HG02970 (cell line): Measurements from ENCODE around the gene LRP6.
"Not testable (repeated sequence)": the region's sequence is repeated elsewhere in the genome, so short reads cannot be mapped to it uniquely, and the experiment has no call there.

Experiments used
- ATAC-seq: cut with Tn5 transposase; IDR thresholded peaks from one replicate; pipeline ENCODE4 v1.9.1; 2021; ENCODE audit warnings: mild to moderate bottlenecking, moderate library complexity, moderate number of reproducible peaks; ENCODE audit not compliant: unreplicated experiment, low FRiP score

The LRP6 gene

GRCh38 chr12:12128670-12129069 is 138.2 kb downstream of the LRP6 start:
- no peak for ATAC-seq

DNA sequence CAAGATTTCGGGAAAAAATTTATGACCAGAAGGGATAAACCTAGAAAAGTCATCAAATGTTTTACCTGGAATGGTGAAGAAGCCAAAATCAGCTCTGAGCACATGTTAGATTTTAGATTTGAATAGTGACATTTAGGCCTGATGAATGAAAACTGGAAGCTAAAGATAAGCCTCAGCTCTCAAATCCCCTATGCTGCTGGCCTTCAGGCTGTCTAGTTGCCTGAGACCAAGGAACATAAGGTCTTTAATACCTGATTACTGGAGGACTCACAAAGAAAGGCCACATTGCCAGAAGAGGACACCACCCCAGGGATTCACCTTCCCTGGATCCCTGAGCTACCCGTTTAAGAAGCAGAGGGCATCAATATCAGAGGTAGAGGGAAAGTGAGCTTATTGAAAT is 139.5 kb downstream of the LRP6 start:
- ATAC-seq: no peak

DNA sequence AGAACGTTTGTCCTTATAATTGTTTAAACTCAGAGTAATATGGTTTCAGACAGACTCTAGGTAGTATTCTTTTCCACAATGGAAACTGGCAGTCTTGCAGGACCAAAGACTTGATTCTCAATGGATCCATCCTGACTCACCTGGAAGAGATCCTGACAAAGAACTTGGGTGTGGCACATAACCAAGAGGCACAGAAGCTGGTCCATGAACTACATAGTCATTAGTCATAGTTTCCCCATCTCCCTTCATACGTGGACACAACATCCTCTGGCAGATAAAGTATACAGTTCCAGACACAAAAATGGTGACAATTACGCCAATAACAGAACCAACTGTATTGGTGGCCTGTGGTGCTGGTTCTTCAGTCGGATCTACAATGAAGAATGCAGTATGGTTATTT is 140.3 kb downstream of the LRP6 start:
- no peak for ATAC-seq

DNA sequence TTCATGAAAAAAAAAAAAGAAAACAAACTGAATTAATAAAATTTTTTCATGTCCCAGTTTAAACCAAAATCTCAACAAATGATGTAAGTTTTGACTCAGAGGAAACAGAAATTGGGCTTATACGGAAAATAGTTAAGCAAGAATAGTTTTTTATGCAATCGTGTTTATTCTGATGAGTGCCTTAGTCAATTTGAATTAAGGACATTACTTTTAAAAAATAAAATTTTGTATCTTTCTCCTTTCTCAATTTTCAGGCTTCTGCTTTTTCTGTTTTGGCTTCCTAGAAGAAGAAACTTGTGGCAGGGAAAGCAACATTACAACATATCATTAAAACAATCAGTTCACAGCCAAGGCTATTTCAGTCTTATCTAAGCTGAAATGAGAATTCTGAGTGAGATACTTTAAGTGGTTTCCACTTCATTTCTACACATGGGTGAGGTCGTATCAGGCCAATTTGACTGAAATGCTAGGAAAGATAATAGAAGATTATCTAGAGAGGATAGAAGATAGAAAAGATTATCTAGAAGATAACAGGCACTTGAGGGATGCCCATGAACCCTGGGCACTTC is 143.7 kb downstream of the LRP6 start:
- no peak for ATAC-seq

GRCh38 chr12:12121061-12121460 is 145.8 kb downstream of the LRP6 start:
- ATAC-seq: no peak

- no peak for ATAC-seq
These were observed 150.2 kb downstream of the LRP6 start for GRCh38 chr12:12116677-12117076.

DNA sequence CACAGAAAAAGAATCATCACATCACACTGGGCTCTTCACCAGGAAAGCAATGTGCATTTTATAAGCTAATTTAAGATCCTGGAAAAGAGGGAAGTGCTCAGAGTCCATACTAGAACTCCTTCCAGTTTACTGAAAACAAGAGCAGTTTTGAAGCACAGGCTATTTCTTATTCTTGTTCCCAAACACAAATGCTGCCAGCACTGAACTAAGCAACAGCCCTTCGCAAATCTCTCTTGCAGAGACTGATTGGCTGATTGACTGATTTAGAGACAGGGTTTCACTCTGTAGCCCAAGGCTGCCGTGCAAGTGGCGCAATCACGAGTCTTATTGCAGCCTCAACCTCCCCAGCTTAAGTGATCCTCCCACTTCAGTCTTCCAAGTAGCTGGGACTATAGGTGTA is 151.3 kb downstream of the LRP6 start:
- ATAC-seq: no peak

DNA sequence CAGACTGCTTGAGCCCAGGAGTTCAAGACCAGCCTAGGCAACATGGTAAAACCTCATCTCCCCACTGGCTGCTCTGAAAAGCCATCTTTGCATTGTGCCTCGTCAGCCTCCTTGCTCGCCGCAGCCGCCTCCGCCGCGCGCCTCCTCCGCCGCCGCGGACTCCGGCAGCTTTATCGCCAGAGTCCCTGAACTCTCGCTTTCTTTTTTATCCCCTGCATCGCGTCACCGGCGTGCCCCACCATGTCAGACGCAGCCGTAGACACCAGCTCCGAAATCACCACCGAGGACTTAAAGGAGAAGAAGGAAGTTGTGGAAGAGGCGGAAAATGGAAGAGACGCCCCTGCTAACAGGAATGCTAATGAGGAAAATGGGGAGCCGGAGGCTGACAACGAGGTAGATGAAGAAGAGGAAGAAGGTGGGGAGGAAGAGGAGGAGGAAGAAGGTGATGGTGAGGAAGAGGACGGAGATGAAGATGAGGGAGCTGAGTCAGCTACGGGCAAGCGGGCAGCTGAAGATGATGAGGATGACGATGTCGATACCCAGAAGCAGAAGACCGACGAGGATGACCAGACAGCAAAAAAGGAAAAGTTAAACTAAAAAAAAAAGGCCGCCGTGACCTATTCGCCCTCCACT is 155.8 kb downstream of the LRP6 start:
- ATAC-seq: not testable (repeated sequence)

- ATAC-seq: no peak
These were observed 158.3 kb downstream of the LRP6 start for GRCh38 chr12:12108441-12109058.

- no peak for ATAC-seq
These were observed 159.2 kb downstream of the LRP6 start for GRCh38 chr12:12107678-12108077.

DNA sequence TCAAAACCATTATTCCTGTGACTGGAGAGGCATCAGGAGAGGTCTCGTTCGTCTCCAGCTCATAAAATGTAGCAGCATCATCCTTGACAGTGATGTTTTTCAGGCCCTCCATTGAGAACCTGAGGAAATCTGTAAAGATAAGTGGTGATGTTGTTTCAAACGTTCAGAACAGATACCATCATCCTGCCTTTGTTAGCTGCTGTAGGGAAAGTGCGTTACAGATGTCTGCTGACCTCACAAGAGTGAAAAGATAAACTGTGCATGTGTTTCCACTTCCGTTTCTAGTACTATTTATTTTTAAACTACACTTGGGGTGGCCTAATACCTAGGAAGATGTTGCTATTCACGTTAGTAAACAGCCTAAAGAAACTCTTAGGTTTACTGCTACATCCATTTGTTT is 167.7 kb downstream of the LRP6 start:
- ATAC-seq: no peak

GRCh38 chr12:12098691-12099015 is 168.2 kb downstream of the LRP6 start:
- ATAC-seq: no peak

GRCh38 chr12:12097891-12098690 is 168.8 kb downstream of the LRP6 start:
- no peak for ATAC-seq

GRCh38 chr12:12095021-12095420 is 171.8 kb downstream of the LRP6 start:
- ATAC-seq: no peak

DNA sequence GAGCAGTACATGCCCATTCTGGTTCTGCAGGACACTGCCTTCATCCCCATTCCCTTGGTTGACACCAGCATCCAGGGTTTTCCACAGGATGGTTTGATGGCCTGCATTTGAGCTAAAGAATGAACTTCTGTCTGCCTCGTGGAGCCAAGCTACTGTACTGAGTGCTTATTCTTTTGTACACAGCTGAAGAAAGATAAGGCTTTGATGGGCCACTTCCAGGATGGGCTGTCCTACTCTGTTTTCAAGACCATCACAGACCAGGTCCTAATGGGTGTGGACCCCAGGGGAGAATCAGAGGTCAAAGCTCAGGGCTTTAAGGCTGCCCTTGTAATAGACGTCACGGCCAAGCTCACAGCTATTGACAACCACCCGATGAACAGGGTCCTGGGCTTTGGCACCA is 172.4 kb downstream of the LRP6 start:
- no peak for ATAC-seq

DNA sequence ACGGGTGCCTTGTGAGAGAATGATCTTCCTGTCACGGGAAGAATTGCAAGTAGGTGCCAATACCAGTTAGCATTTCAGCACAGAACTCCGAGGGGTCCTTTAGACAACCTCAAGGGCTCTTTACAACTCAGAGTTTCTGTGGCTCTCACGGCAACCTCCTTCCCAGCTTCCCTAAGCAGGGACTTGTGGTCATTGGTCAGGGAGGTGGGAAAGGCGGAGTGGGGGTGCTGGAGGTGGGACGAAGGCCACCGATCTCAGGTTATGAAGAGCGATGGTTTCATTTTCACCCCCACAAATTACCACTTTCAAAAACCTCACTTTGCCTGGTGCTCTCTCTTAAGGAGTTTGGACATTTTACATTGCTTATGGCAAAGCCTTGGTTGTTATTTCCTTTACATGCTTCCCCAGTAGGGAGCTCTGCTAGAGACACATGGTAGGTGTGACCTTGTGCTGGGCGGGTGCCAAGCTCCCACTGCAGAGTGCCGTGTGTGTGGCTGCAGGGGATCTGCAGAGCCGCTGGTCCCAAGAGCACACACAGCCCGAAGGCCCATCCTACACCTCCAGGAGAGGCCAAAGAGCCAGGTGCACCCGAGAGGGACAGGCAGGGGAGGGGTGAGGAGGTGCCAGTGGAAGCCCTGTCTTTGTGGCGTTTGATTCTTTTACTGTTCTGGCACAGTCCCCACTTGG is 174.7 kb downstream of the LRP6 start:
- ATAC-seq: no peak

- ATAC-seq: no peak
These were observed 175.8 kb downstream of the LRP6 start for GRCh38 chr12:12091071-12091470.

DNA sequence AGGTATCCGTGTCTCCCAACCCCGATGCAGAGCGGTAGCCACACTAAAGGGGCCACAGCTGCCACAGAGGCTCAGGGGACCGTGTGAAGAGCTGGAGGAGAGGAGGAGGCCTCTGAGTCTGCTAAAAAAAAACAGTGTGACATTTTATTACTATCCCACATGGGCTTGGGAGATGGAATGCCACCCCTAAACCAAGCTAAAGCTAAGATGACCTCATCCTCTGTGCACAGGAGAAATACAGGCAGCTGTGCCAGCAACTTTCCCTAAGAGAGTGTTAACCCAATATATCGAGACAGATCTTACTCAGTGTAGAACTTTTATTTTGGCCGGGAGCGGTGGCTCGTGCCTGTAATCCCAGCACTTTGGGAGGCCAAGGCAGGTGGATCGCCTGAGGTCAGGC is 178.1 kb downstream of the LRP6 start:
- no peak for ATAC-seq

DNA sequence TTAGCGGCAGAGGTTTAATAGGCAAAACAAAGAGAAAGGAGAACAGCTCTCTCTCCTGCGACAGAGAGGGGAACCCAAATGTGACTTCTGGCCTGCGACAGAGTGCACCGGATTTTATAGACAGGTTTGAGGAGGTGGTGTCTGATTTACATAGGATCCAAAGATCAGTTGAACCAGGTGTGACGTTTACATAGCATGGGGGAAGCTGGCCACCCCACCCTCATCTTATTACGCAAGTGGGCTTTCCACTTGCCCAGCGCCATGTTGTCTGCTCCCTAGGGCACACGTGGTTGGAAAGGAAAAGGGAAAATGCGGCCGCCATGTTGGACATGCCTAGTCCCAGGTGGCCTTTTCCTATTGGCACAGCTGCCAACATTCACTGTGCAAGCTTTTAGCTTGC is 178.7 kb downstream of the LRP6 start:
- no peak for ATAC-seq

DNA sequence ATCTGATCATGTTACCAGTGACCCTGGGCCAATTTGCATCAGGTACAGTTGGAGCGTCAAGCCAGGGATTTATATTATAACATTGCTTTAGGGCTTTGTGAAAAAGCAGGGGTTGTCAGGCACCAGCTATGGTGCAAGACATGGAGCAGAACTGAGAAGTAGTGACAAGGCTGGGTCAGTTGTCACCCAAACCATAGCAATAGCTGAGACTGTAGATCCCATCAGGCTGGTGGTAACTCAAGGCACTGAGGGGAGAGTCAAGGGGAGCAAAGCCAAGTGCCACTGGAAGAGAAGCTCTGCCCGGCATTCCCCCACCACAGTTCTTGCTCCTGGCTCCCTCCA is 179.2 kb downstream of the LRP6 start:
- ATAC-seq: no peak
